Measurements from ENCODE around the gene SMARCB1. TPM values are rescaled to one million over a fixed set of nuclear protein-coding genes. Genes with fewer than 3 reads are reported as not detected.
"Not testable (repeated sequence)": the region's sequence is repeated elsewhere in the genome, so short reads cannot be mapped to it uniquely, and the experiment has no call there.

SMARCB1 gene
- total RNA-seq, 2 donors from 2014 or later: 51.4 to 70.1 TPM

DNA sequence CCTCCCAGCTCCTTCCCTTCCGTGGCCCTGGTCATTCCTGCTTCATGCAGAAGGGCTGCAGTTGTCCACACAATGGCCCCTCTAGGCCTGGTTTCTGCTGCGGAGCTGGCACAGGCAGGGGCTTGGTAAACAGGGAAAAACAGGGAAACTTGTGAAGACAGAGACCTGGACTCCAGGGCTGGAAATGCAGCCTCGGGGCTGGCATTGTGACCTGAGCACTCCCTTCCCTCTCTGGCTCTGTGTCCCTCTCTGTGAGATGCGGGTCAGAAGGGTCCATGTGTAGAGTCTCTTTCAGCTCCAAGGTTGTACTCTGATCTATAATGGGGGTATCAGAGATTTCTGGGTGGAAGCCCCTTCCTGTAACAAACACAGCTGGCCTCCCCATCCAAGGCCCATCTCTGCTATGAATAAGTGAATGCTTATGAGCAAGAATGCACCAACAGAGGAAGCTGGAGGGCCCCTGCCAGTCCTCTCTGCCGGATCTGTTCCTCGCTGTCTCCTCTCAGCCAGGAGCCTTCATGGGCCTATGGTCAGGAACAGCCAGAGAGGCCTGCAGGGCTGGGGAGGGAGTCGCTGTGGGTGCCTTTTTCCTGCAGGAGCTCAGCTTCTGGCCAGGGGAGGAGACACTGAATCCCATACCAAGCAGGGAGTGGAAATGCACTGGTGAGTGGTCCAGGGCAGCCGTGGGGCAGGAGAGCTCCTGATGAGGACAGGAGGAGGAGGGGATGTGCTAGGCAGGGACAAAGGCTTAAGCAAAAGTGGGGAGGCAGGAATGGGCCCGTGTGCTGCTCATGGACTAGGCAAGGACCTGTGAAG, 58.7 kb downstream of the SMARCB1 start:
- H3K4me3 Mint-ChIP-seq: no peak overlapping the region
- ATAC-seq (replicated peaks): no peak
- no peaks in the 10 kb centered on the region for H3K4me1 Mint-ChIP-seq
- peak overlapping the region; percentile 81 for H3K27ac Mint-ChIP-seq
- H3K9me3 Mint-ChIP-seq: no peaks in the 10 kb centered on the region
- peaks cover 4% of the 10 kb centered on the region for H3K27me3 Mint-ChIP-seq
- H3K36me3 Mint-ChIP-seq (ENCODE audit: low read depth): no peaks in the 10 kb centered on the region

GRCh38 chr22:23846081-23846469, 59.3 kb downstream of the SMARCB1 start:
- H3K4me3 Mint-ChIP-seq: no peak overlapping the region
- H3K27me3 Mint-ChIP-seq: peaks cover 3% of the 10 kb centered on the region
- no peaks in the 10 kb centered on the region for H3K4me1 Mint-ChIP-seq
- ATAC-seq (replicated peaks): no peak
- no peaks in the 10 kb centered on the region for H3K36me3 Mint-ChIP-seq (ENCODE audit: low read depth)
- peak overlapping the region; percentile 81 for H3K27ac Mint-ChIP-seq
- H3K9me3 Mint-ChIP-seq: no peaks in the 10 kb centered on the region

- Mint-ChIP-seq H3K4me1 (no peaks in the 10 kb centered on the region), H3K27ac (no peak overlapping the region), H3K27me3 (no peaks in the 10 kb centered on the region), H3K36me3 (ENCODE audit: low read depth) (no peaks in the 10 kb centered on the region), H3K4me3 (no peak overlapping the region), H3K9me3 (no peaks in the 10 kb centered on the region)
- ATAC-seq (replicated peaks): no peak
Measured at GRCh38 chr22:23847310-23847920, 60.6 kb downstream of the SMARCB1 start.

GRCh38 chr22:23847991-23848864, 61.5 kb downstream of the SMARCB1 start:
- Mint-ChIP-seq H3K4me3 (no peak overlapping the region), H3K36me3 (ENCODE audit: low read depth) (no peaks in the 10 kb centered on the region), H3K27me3 (no peaks in the 10 kb centered on the region), H3K4me1 (no peaks in the 10 kb centered on the region), H3K9me3 (no peaks in the 10 kb centered on the region), H3K27ac (no peak overlapping the region)
- no peak for ATAC-seq (replicated peaks)

- no peaks in the 10 kb centered on the region for H3K36me3 Mint-ChIP-seq (ENCODE audit: low read depth)
- peak; percentile 91 for ATAC-seq (replicated peaks)
- no peaks in the 10 kb centered on the region for H3K9me3 Mint-ChIP-seq
- no peak overlapping the region for H3K27ac Mint-ChIP-seq
- no peaks in the 10 kb centered on the region for H3K27me3 Mint-ChIP-seq
- H3K4me1 Mint-ChIP-seq: no peaks in the 10 kb centered on the region
- no peak overlapping the region for H3K4me3 Mint-ChIP-seq
Measured at GRCh38 chr22:23849009-23850006, 62.5 kb downstream of the SMARCB1 start.

DNA sequence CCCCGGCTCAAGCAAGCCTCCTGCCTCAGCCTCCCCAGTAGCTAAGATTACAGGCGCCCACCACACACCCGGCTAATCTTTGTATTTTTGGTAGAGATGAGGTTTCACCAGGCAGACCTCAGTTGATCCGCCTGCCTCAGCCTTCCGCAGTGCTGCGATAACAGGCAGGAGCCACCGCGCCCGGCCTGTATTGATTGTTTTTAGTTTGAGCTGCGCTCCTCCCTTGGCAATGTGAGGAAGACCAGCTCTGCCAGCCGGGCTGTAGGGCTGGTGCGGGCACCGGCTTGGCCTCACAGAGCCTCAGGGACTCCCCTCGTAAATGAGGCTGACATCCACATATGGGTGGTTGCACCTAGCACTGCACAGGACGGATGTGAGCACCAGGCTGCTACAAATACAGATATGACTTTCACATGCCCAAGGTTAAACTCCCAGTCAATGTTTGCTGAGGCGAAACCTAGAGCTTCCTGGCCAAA, 63.4 kb downstream of the SMARCB1 start:
- no peak for ATAC-seq (replicated peaks)
- Mint-ChIP-seq H3K9me3 (no peaks in the 10 kb centered on the region), H3K36me3 (ENCODE audit: low read depth) (no peaks in the 10 kb centered on the region), H3K27me3 (no peaks in the 10 kb centered on the region), H3K27ac (no peak overlapping the region), H3K4me1 (no peaks in the 10 kb centered on the region), H3K4me3 (peak overlapping the region; percentile 41)

GRCh38 chr22:23856721-23857605, 70.2 kb downstream of the SMARCB1 start:
- Mint-ChIP-seq H3K4me3 (peak overlapping the region; percentile 93), H3K4me1 (peaks cover 11% of the 10 kb centered on the region), H3K27me3 (no peaks in the 10 kb centered on the region), H3K27ac (peak overlapping the region; percentile 88), H3K9me3 (no peaks in the 10 kb centered on the region), H3K36me3 (ENCODE audit: low read depth) (no peaks in the 10 kb centered on the region)
- ATAC-seq (replicated peaks): peak; percentile 63

DNA sequence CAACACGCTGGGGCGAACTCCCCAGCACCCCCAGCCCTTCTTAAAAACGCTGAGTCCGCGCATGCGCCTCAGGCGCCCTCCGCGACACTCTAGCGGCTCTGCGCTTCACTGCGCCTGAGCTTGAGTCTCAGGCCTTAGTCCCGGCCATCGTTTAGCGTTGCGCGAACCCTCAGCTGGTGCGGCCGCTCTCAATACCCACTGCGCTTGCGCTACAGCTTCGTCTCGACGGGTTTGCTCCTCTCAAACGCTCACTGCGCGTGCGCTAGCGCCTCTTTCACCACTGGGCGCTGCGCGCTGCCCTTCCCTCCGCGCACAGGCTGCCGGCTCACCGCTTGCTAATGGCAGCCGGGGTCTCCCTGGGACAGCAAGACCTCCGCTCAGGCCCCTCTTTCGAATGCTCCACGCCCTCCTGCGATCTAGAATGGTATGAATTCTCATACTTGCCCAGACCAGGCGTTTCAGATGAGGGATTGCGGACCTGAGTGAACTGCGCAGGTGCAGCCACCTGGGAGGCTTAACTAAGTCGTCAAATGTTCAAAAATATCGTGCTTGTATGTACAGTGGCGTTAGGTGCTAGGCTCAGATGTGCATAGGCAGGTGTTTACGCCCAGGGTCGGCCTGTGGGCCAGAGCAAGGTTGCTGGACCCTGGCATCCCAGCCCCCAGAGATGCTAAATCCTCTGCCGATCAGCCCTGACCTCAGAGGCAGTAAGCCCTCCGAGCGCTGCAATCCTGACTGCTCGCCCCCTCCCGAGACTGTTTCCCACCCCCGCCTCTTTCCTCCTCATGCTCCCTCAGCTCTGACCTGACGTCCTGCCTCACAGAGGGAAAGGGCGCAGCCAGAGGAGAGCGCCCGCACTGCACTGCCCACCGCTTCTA, 71.1 kb downstream of the SMARCB1 start, which contains the start of gene SLC2A11:
TSS of gene SLC2A11 (plus strand) at position 270 of the 878 bp plus-strand sequence. CDS start at position 395, 125 bp downstream.
- Mint-ChIP-seq H3K36me3 (ENCODE audit: low read depth) (no peaks in the 10 kb centered on the region), H3K4me1 (peaks cover 11% of the 10 kb centered on the region), H3K9me3 (no peaks in the 10 kb centered on the region), H3K4me3 (peak within 1 kb of the TSS; percentile 93), H3K27ac (peak within 1 kb of the TSS; percentile 88), H3K27me3 (no peaks in the 10 kb centered on the region)
- ATAC-seq (replicated peaks): peak; percentile 96

DNA sequence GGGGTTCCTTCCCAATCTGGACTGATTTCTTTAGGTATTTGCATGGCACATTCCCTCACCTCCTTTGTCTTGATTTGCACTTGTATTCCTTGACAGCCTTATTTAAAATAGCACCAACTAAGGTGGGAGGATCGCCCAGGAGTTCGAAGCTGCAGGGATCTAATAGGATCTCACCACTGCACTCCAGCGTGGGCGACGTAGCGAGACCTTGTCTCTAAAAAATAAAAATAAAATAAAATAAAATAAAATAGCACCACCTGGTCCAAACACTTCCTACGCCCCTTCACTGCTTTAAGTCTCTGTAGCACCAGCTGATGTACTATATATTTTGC, 71.7 kb downstream of the SMARCB1 start:
- Mint-ChIP-seq H3K36me3 (ENCODE audit: low read depth) (no peaks in the 10 kb centered on the region), H3K9me3 (no peaks in the 10 kb centered on the region), H3K27ac (peak overlapping the region; percentile 88), H3K4me1 (peaks cover 11% of the 10 kb centered on the region), H3K27me3 (no peaks in the 10 kb centered on the region), H3K4me3 (peak overlapping the region; percentile 93)
- ATAC-seq (replicated peaks): no peak

GRCh38 chr22:23859201-23859600, 72.4 kb downstream of the SMARCB1 start:
- Mint-ChIP-seq H3K36me3 (ENCODE audit: low read depth) (no peaks in the 10 kb centered on the region), H3K27ac (no peak overlapping the region), H3K27me3 (no peaks in the 10 kb centered on the region), H3K9me3 (no peaks in the 10 kb centered on the region), H3K4me1 (peaks cover 11% of the 10 kb centered on the region), H3K4me3 (peak overlapping the region; percentile 93)
- ATAC-seq (replicated peaks): no peak

GRCh38 chr22:23860187-23860586, 73.4 kb downstream of the SMARCB1 start:
- H3K9me3 Mint-ChIP-seq; H3K36me3 Mint-ChIP-seq (ENCODE audit: low read depth); H3K27ac Mint-ChIP-seq; H3K27me3 Mint-ChIP-seq; ATAC-seq (replicated peaks); H3K4me3 Mint-ChIP-seq: not testable (repeated sequence)
- H3K4me1 Mint-ChIP-seq: peaks cover 11% of the 10 kb centered on the region

- H3K36me3 Mint-ChIP-seq (ENCODE audit: low read depth): no peaks in the 10 kb centered on the region
- peaks cover 5% of the 10 kb centered on the region for H3K4me1 Mint-ChIP-seq
- H3K27ac Mint-ChIP-seq: no peak overlapping the region
- no peak for ATAC-seq (replicated peaks)
- no peaks in the 10 kb centered on the region for H3K9me3 Mint-ChIP-seq
- no peaks in the 10 kb centered on the region for H3K27me3 Mint-ChIP-seq
- no peak overlapping the region for H3K4me3 Mint-ChIP-seq
Measured at GRCh38 chr22:23862103-23862502, 75.3 kb downstream of the SMARCB1 start.

Measured in activated T-helper 17 cell treated with anti-CD3 and anti-CD28 coated beads, Interleukin-2, amount 50 U/mL, for 72 hours (primary cell).